T-helper 22 cell (primary cell): Measurements from ENCODE around the gene QARS1.

ENCODE experiments used
- DNase-seq: peaks from one replicate; pipeline ENCODE4 v3.0.0-alpha.2; 2020; ENCODE audit warnings: low read depth

Gene QARS1

DNA sequence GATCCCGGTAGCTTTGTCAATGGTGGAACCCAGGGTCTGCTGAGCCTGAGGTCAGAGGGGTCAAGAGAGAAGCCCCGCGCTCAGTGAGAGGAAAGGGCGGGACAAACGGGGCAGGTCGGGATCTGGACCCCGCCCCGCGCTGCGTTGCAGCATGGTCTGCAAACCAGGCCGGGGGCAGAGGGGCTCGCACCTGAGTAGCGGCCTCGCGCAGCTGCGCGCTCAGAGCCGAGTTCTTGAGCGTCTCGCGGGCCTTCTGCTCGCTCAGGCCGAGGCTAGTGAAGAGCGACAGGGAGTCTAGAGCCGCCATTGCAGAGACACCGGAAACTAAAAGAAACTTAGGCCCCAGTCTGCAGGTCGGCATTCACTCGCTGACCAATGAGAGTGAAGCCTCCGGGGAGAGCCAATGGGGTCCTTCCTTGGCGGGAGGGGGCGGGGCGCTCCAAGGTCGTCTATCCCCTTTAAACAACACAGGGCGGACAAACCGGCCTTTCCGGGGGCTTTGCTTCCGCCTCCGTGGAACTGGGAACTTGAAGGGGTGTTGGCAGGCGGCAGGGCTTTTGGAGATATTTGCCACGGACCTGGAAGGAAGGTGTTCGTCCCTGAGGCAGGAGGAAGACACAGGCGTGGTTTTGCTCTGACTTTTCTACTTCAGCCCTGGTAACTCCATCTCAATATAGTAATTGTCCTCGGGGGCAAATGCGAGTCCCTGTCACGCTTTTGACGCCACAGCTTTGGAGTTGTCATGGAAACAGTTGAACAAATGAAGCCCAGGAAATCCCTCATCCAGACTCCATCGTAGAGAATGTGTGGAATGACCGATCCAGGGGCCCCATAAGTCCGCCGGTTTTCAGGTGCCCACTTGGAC is at the start of gene QARS1:
QARS1 (minus strand) TSS at position 331 of the 865 bp plus-strand sequence; CDS start at position 307, 24 bp downstream.
- peak; percentile 82 for DNase-seq

DNA sequence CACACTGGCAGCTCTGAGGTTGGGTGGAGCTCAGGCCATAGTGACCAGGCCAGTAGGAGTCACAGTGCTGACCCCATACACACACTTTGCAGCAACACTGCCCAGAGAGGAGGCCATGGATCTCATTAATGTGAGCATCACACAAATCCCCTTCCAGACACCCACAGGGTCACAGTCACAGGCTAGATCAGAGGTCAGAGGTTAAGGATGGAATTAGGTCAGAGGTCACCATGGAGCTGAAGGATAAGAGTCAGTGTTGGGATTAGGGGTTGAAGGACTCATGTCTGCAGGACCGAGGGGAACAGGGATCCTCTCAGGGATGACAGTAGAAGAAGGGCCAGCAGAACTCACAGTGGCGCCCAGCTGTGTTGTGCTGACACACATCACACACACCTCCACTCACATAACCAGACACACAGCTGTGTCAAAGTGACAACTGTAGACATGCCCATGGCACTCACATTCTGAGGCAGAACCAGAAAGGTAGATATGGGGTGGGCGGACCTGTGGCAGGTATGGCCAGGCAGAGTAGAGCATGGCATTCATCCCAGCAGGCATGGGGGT is 48.9 kb upstream of the QARS1 start:
- DNase-seq, result no peak

- no peak for DNase-seq
Measured at GRCh38 chr3:49151610-49152009, 47.1 kb upstream of the QARS1 start.

GRCh38 chr3:49148159-49148558 is 43.6 kb upstream of the QARS1 start:
- no peak for DNase-seq

GRCh38 chr3:49140080-49140479 is 35.5 kb upstream of the QARS1 start:
- DNase-seq, result no peak

GRCh38 chr3:49135499-49135898 is 30.9 kb upstream of the QARS1 start:
- no peak for DNase-seq

GRCh38 chr3:49134471-49135265 is 30.1 kb upstream of the QARS1 start:
- DNase-seq, result no peak

- no peak for DNase-seq
Measured at GRCh38 chr3:49133226-49133951, 28.8 kb upstream of the QARS1 start.

GRCh38 chr3:49132437-49133225 is 28.1 kb upstream of the QARS1 start, which contains the start of gene LAMB2:
LAMB2 (minus strand) TSS chr3:49133050; CDS start chr3:49132867, 183 bp downstream.
- DNase-seq, result no peak

- no peak for DNase-seq
Measured at GRCh38 chr3:49132073-49132436, 27.5 kb upstream of the QARS1 start.

GRCh38 chr3:49131576-49131975 is 27.0 kb upstream of the QARS1 start:
- DNase-seq, result no peak

GRCh38 chr3:49131040-49131439 is 26.5 kb upstream of the QARS1 start:
- no peak for DNase-seq

DNA sequence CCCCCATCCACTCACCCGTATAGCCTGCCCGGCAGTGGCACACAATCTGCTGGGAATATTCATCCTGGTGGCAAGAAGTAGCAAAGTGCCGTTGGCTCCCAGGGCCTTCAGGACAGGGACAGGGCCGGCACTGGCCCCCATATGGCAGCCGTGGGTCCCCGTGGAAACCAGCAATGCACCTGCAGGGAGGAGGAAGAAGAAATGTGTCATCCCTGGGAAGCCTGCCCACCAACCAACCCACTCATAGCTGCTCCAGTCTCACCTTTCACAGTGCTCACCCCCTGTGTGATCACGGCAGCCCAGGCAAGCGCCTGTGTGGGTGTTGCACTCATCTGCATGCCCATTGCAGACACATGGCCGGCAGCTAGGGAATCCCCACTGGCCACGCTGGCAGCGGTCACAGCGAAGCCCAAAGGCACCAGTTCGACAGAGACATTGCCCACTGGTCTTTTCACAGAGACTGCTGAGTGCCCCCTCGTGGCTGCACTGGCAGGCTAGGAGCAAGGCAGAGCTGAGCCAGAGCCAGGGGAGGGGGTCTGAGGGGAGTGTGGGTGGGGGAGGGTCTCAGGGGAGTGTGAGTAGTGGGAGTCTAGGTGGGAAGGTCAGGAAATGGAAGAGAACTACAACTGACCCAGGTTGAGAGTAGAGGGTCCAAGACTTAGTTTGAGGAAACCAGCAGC is 20.6 kb upstream of the QARS1 start:
- no peak for DNase-seq

- no peak for DNase-seq
Measured at GRCh38 chr3:49124203-49124602, 19.6 kb upstream of the QARS1 start.

- DNase-seq, result no peak
Measured at GRCh38 chr3:49123687-49124086, 19.1 kb upstream of the QARS1 start.

GRCh38 chr3:49122886-49123545 is 18.5 kb upstream of the QARS1 start:
- no peak for DNase-seq

GRCh38 chr3:49122451-49122850 is 17.9 kb upstream of the QARS1 start:
- DNase-seq, result no peak

DNA sequence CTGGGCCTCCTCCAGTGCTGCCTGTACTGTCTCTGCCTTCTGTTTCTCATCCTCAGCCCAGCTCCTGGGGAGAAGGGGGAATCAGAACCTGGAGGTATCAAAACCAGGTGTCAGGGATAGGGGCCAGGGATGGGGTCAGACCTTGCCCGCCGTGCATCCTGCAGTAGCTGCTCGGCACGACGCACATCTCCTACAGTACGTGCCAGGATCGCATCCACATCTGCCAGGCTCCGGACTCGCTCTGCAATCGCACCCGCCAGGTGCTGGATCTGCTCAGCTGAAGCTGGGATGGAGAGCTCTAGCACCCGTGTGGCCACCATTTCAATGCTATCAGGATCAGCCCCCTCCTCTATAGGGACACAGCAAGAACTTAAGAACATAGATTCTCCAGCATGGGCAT is 17.5 kb upstream of the QARS1 start:
- DNase-seq, result no peak

DNA sequence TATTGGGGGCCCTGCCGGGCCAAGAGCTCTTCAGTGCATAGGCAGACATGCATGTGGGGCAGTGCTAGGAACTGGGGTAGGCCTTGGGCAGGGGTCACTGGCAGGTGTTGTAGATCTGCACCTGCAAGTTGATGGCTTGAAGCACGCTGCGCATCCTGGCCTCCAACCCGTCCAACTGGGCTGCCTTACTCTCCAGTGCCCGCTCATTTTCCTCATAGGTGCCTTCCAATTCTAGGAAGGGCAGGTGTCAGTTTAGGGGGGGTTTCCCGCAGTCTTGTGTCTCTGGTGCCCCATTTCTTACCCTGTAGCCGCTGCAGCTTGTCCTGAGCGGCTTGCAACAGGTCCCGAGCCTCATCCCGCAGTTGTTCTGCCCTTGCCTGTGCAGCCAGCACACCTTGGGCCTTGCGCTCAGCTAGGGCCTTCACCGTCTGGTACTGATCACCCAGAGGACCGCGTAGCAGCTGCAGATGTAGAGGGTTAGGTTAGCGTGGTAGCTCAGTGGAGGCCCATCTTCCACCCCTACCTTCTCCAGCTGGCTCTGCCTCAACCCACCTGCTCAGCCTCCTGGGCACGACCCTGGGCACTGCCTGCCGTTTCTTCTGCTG is 16.7 kb upstream of the QARS1 start:
- DNase-seq, result no peak
